CD14-positive monocyte (primary cell): Measurements from ENCODE around the gene TNN. TPM values are rescaled to one million over a fixed set of nuclear protein-coding genes. Genes with fewer than 3 reads are reported as not detected.

Experiments used
- DNase-seq, 3 donors: peaks; one replicate each; pipeline ENCODE4 v3.0.0-alpha.2; 2011 to 2022
- H2AFZ ChIP-seq: 2 replicates; pipeline ENCODE4 v1.6.0; 2012; ENCODE audit warnings: mild to moderate bottlenecking, low read depth, low read length, inconsistent platforms; ENCODE audit not compliant: insufficient read depth, poor library complexity, severe bottlenecking
- H3K27ac ChIP-seq, 2 donors: 1 replicate in 1 of 2; 2 replicates in 1 of 2; pipeline ENCODE4 v1.5.1; 2012 to 2013; ENCODE audit warnings: low read length in 2 of 2, control low read depth in 1 of 2, inconsistent platforms in 1 of 2, low read depth in 1 of 2, mild to moderate bottlenecking in 1 of 2
- H3K27me3 ChIP-seq, 2 donors: one replicate each; pipeline versions ENCODE4 v1.6.0 to v1.6.1; 2011 to 2013; ENCODE audit warnings: low read length in 2 of 2; ENCODE audit not compliant: control insufficient read depth in 2 of 2, insufficient read depth in 2 of 2
- H3K36me3 ChIP-seq, 2 donors: replicated peaks in 1 of 2; 1 replicate in 1 of 2; 2 replicates in 1 of 2; pipeline versions ENCODE4 v1.5.1 to v1.6.1; 2012 to 2013; ENCODE audit warnings: low read length in 2 of 2, control low read depth in 1 of 2, inconsistent platforms in 1 of 2, mild to moderate bottlenecking in 1 of 2; ENCODE audit not compliant: insufficient read depth in 2 of 2, control insufficient read depth in 1 of 2
- H3K4me1 ChIP-seq, 2 donors: 1 replicate in 1 of 2; 2 replicates in 1 of 2; pipeline versions ENCODE4 v1.5.1 to v1.6.1; 2012 to 2013; ENCODE audit warnings: low read length in 2 of 2, control low read depth in 1 of 2, inconsistent platforms in 1 of 2, mild to moderate bottlenecking in 1 of 2, moderate library complexity in 1 of 2; ENCODE audit not compliant: insufficient read depth in 2 of 2, control insufficient read depth in 1 of 2
- H3K4me2 ChIP-seq: replicated peaks from 2 replicates; pipeline ENCODE3; 2012; ENCODE audit warnings: low read length, moderate library complexity, mild to moderate bottlenecking; ENCODE audit not compliant: poor library complexity, severe bottlenecking; ENCODE audit errors: extremely low read depth
- H3K4me3 ChIP-seq, 3 experiments: fragments of 200-600 bp in 1 of 3; sonication (generic) in 1 of 3; replicated peaks in 1 of 3; 1 replicate in 2 of 3; 2 replicates in 1 of 3; pipeline ENCODE4 v1.5.1; 2011 to 2013; ENCODE audit warnings: low read length in 3 of 3, mild to moderate bottlenecking in 3 of 3, control low read depth in 2 of 3, low read depth in 2 of 3, inconsistent platforms in 1 of 3, moderate library complexity in 1 of 3
- H3K79me2 ChIP-seq: 2 replicates; pipeline ENCODE4 v1.6.0; 2012; ENCODE audit warnings: mild to moderate bottlenecking, control low read depth, inconsistent platforms, low read length, moderate library complexity; ENCODE audit not compliant: insufficient read depth
- H3K9ac ChIP-seq: 2 replicates; pipeline ENCODE4 v1.6.0; 2017; ENCODE audit warnings: low read length, mild to moderate bottlenecking; ENCODE audit not compliant: insufficient read depth, poor library complexity, severe bottlenecking
- H3K9me3 ChIP-seq, 2 donors: replicated peaks in 1 of 2; 1 replicate in 1 of 2; 2 replicates in 1 of 2; pipeline versions ENCODE4 v1.5.1 to v1.6.1; 2012 to 2013; ENCODE audit warnings: low read length in 2 of 2, control low read depth in 1 of 2; ENCODE audit not compliant: control insufficient read depth in 1 of 2, insufficient read depth in 1 of 2
- H4K20me1 ChIP-seq: 2 replicates; pipeline ENCODE4 v1.6.0; 2012; ENCODE audit warnings: mild to moderate bottlenecking, low read length, control low read depth, moderate library complexity; ENCODE audit not compliant: insufficient read depth
- H3K27ac Mint-ChIP-seq, 7 donors: one replicate each; pipeline ENCODE4 v1.8.0; 2020; ENCODE audit warnings: mild to moderate bottlenecking in 7 of 7, mixed read lengths in 7 of 7, moderate library complexity in 6 of 7, inconsistent platforms in 2 of 7
- H3K27me3 Mint-ChIP-seq, 3 donors: one replicate each; pipeline ENCODE4 v1.8.0; 2021 to 2022; ENCODE audit warnings: low read depth in 3 of 3, mild to moderate bottlenecking in 3 of 3, mixed read lengths in 3 of 3, moderate library complexity in 3 of 3, inconsistent platforms in 1 of 3
- H3K36me3 Mint-ChIP-seq, 2 donors: one replicate each; pipeline ENCODE4 v1.8.0; 2020; ENCODE audit warnings: mixed read lengths in 2 of 2, inconsistent platforms in 1 of 2, mild to moderate bottlenecking in 1 of 2
- H3K4me1 Mint-ChIP-seq: one replicate; pipeline ENCODE4 v1.8.0; 2020; ENCODE audit warnings: mild to moderate bottlenecking, mixed read lengths
- H3K4me3 Mint-ChIP-seq, 2 donors: one replicate each; pipeline ENCODE4 v1.8.0; 2020; ENCODE audit warnings: mild to moderate bottlenecking in 2 of 2, mixed read lengths in 2 of 2, moderate library complexity in 1 of 2
- H3K9me3 Mint-ChIP-seq, 7 donors: one replicate each; pipeline ENCODE4 v1.8.0; 2020 to 2022; ENCODE audit warnings: mixed read lengths in 7 of 7, mild to moderate bottlenecking in 6 of 7, moderate library complexity in 6 of 7, inconsistent platforms in 2 of 7
- WGBS: methylation state at CpG from one replicate; pipeline ENCODE4 v1.1.5; 2013; ENCODE audit warnings: missing lambda C conversion rate; ENCODE audit not compliant: insufficient coverage; 5-methylcytosine and 5-hydroxymethylcytosine counted together
- intact Hi-C, 2 donors: fragments of 100-400 bp; cut with micrococcal nuclease; formaldehyde crosslinking; loops; one replicate each; pipeline versions ENCODE4 v1.15.0 to v1.15.1; 2023
- polyA minus RNA-seq: library from RNA; depleted of rRNA, polyadenylated mRNA; stranded (reverse); fragments of >200 nt; gene quantifications from 2 replicates; pipeline ENCODE4 v1.2.3, GENCODE V29; 2012
- polyA plus RNA-seq, 3 donors: library from polyadenylated mRNA; depleted of rRNA in 1 of 3; unstranded in 2 of 3; stranded (reverse) in 1 of 3; fragments of 300-500 nt in 2 of 3; fragments of >200 nt in 1 of 3; fragmentation: Illumina TruSeq in 2 of 3; gene quantifications; 1 replicate in 2 of 3; 2 replicates in 1 of 3; pipeline ENCODE4 v1.2.3, GENCODE V29; 2012 to 2021
- total RNA-seq, 12 experiments: library from RNA in 1 of 12; stranded (reverse) in 1 of 12; fragments of 120-200 nt in 1 of 12; gene quantifications; one replicate each; pipeline ENCODE4 v1.2.4 and lab custom pipeline; 2013 to 2026; ENCODE audit warnings: mixed read lengths in 6 of 12, inconsistent platforms in 1 of 12
- TF ChIP-seq, protein P1 (sequence below): fragments of 200-600 bp; IDR thresholded peaks from one replicate; pipeline ENCODE4 v1.8.0; 2022; ENCODE audit warnings: antibody characterized with exemption, mild to moderate bottlenecking

Gene TNN, protein sequence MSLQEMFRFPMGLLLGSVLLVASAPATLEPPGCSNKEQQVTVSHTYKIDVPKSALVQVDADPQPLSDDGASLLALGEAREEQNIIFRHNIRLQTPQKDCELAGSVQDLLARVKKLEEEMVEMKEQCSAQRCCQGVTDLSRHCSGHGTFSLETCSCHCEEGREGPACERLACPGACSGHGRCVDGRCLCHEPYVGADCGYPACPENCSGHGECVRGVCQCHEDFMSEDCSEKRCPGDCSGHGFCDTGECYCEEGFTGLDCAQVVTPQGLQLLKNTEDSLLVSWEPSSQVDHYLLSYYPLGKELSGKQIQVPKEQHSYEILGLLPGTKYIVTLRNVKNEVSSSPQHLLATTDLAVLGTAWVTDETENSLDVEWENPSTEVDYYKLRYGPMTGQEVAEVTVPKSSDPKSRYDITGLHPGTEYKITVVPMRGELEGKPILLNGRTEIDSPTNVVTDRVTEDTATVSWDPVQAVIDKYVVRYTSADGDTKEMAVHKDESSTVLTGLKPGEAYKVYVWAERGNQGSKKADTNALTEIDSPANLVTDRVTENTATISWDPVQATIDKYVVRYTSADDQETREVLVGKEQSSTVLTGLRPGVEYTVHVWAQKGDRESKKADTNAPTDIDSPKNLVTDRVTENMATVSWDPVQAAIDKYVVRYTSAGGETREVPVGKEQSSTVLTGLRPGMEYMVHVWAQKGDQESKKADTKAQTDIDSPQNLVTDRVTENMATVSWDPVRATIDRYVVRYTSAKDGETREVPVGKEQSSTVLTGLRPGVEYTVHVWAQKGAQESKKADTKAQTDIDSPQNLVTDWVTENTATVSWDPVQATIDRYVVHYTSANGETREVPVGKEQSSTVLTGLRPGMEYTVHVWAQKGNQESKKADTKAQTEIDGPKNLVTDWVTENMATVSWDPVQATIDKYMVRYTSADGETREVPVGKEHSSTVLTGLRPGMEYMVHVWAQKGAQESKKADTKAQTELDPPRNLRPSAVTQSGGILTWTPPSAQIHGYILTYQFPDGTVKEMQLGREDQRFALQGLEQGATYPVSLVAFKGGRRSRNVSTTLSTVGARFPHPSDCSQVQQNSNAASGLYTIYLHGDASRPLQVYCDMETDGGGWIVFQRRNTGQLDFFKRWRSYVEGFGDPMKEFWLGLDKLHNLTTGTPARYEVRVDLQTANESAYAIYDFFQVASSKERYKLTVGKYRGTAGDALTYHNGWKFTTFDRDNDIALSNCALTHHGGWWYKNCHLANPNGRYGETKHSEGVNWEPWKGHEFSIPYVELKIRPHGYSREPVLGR (N-terminal part only)
- total RNA-seq (2013): 0.02 TPM
- polyA plus RNA-seq (not detected), polyA minus RNA-seq (not detected in 2 replicates), total RNA-seq (lab: John Stamatoyannopoulos, UW) (0 to 1.3 (median 0.08) reads per million in 11 experiments)

DNA sequence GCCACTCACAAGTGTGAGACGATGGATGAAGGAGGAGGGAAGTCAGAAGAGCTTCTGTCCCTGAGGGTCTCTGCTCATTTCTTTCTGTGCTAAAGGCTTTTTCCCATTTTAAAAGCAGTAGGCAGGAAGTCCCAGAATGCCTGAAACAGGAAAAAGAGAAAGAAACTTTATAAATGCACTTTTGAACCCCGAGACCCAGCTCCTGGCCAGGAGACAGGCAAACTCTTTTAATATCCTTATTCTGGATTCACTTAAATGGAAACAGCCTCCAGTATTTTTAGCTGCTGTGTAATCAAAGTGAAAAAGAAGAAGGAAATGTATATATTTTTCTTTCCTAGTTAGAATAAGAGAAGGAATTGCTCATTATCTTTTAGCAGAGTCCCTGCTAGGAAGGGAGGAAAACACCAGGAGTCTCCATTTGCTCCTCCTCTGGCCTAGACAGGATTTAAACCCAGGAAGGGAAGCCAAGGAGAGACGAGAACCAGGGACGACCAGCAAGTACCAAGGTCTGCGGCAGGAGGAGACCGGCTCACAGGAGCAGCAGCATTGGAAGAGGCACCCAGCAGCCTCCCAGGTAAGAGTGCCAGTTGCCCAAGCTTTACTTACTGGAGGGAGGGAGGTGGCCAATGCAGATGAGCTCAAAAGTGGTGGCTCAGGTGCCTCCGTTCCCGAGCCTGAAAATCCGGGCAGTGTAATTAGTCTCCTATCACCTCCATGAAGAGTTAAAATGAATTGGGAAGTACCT lies at the start of gene TNN:
Gene TNN (plus strand): TSS at position 472 of the 745 bp plus-strand sequence. CDS start 9,586 bp downstream, outside the sequence.
- 88% methylated on average over 4 of the region's 9 CpGs for WGBS
- H3K9me3 Mint-ChIP-seq: no peaks in the 10 kb centered on the region

More for the DNA sequence above, at the start of gene TNN:
- H3K4me3 Mint-ChIP-seq: no peak within 1 kb of the TSS
- Histone ChIP-seq H3K27ac (no peak within 1 kb of the TSS), H3K4me2 (no peak within 1 kb of the TSS), H3K79me2 (no peaks in the 10 kb centered on the region), H3K4me1 (peaks cover 14 to 16% of the 10 kb centered on the region in 2 donors), H3K9ac (no peak within 1 kb of the TSS), H3K36me3 (no peaks in the 10 kb centered on the region), H4K20me1 (no peaks in the 10 kb centered on the region), H2AFZ (no peak within 1 kb of the TSS), H3K27me3 (no peaks in the 10 kb centered on the region), H3K4me3 (no peak within 1 kb of the TSS), H3K9me3 (no peaks in the 10 kb centered on the region)
- peaks cover 0 to 3% (median 2%) of the 10 kb centered on the region in 3 donors for H3K27me3 Mint-ChIP-seq
- peaks cover 23% of the 10 kb centered on the region for H3K4me1 Mint-ChIP-seq
- peak within 1 kb of the TSS in 1 of 7 donors; percentile 4 for H3K27ac Mint-ChIP-seq
- TF ChIP-seq, protein P1, sequence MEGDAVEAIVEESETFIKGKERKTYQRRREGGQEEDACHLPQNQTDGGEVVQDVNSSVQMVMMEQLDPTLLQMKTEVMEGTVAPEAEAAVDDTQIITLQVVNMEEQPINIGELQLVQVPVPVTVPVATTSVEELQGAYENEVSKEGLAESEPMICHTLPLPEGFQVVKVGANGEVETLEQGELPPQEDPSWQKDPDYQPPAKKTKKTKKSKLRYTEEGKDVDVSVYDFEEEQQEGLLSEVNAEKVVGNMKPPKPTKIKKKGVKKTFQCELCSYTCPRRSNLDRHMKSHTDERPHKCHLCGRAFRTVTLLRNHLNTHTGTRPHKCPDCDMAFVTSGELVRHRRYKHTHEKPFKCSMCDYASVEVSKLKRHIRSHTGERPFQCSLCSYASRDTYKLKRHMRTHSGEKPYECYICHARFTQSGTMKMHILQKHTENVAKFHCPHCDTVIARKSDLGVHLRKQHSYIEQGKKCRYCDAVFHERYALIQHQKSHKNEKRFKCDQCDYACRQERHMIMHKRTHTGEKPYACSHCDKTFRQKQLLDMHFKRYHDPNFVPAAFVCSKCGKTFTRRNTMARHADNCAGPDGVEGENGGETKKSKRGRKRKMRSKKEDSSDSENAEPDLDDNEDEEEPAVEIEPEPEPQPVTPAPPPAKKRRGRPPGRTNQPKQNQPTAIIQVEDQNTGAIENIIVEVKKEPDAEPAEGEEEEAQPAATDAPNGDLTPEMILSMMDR: no peak
- DNase-seq: no peak
- H3K36me3 Mint-ChIP-seq: no peaks in the 10 kb centered on the region
- intact Hi-C loops: no loop called here
